GM12892 (cell line): ENCODE data around the gene CDK16.

Source experiments
- POLR2A ChIP-seq: IDR thresholded peaks from 2 replicates; pipeline ENCODE4 v1.6.1; 2011; ENCODE audit warnings: low read depth, low read length, control low read depth
- TAF1 ChIP-seq: IDR thresholded peaks from 2 replicates; pipeline ENCODE4 v1.6.1; 2011; ENCODE audit warnings: low read depth, mild to moderate bottlenecking, control low read depth, low read length, borderline replicate concordance

GRCh38 chrX:47243351-47243750, 24.9 kb downstream of the CDK16 start:
- TF ChIP-seq POLR2A (no peak), TAF1 (no peak)
